Endothelial cell of hepatic sinusoid (primary cell): ENCODE results near the gene ANKRD13A.

Experiments
- in situ Hi-C: cut with HindIII; loops from 2 replicates; pipeline ENCODE4 v1.10.0; 2017; ENCODE audit warnings: low sequenced_read_pairs

The ANKRD13A gene

DNA sequence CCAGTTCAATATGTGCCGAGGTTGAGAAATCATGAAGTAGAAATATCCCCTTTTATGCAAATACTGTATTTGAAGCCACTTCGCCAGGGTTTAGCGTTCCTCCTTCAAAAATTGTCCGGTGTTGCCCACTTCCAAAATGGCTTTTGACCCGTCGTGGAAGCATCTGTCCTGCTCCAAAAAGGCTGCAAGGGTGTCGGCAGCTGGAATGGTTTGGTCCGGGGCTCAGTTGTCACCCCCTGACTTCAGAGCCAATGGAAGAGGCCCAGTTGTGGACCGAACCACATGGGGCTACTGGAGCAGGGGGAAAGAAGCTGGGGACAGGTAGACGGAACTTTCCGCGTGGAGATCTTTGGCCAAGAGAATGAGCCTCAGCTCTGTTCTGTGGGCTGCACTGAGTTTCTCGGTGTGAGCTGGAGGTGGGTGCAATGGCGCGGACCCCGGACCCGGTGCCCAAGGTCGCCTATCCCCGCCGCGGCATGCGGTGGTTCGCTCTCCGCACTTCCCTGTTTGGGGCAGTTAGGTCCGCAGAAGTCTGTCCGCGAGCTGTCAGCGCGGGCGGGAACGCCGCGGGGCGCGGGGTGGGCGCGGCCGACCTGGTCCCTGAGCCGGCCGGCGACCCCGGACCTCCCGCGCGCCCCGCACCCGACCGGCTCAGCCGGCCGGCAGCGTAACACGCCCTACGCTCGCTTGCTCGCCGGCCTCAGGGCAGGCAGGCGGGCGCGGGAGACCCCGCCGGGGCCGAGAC is at the start of gene ANKRD13A:
Gene ANKRD13A (plus strand): TSS at position 527 of the 745 bp plus-strand sequence. CDS start 259 bp downstream, outside the sequence.
- in situ Hi-C loops = loop anchor here (5.0 kb wide), 1 partner anchor 37 kb away; no protein-coding TSS in a partner anchor

DNA sequence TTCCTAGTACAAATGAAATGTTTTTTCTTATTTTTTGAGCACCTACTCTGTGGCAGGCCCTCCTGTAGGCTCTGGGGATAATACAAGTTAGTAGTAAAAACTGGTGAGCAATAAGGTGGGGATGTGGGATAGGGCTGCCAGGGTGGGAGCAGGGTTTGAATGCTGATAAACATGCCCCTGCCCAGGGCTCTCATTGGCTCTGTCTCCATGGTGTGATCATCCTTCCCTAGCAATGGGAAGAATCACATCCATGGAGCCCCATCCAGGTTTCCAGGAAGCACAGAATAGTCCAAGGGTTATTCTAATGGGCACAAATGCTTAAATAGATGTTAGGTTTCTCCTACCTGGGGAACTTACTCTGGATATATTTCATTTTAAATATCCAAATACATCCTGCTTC is 48.6 kb upstream of the ANKRD13A start:
- in situ Hi-C loops = no loop called here

DNA sequence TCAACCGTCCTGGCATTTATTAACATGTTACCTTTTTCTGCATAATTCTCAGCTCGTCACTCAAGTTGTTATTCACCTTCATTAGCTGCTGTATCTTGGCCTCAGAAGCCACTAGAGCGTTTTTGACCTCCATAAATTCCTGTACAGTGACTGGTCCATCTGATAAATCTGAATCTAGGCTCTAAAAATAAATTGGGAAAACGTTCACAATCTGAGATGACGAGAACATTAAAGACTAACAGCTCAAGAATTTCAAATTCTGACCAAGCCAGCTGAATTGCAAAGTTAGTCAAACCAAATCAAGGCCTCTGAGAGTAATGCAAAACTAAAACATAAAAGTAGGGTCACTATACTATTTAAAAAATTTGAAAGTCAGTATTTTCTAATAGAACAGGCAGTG is 48.1 kb upstream of the ANKRD13A start:
- in situ Hi-C loops = no loop called here

DNA sequence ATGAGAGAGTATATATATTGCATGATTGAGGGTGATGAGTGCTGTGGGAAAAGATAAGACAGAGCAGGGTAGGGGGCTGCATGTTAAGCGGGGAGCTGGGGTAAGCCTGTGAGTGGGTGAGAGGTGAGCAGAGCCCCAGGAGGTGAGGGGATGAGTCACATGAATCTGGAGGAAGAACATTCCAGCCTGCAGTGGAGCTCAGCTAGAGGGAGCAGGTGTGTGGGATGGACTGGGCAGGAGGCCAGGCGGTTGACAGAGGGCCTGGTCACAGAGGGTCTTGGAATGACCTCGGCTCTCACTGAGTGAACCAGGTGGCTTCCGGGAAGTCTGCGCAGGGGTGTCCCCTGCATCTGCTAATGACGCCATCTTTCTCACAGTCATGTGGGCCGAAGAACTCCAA is 47.5 kb upstream of the ANKRD13A start:
- in situ Hi-C loops = no loop called here

DNA sequence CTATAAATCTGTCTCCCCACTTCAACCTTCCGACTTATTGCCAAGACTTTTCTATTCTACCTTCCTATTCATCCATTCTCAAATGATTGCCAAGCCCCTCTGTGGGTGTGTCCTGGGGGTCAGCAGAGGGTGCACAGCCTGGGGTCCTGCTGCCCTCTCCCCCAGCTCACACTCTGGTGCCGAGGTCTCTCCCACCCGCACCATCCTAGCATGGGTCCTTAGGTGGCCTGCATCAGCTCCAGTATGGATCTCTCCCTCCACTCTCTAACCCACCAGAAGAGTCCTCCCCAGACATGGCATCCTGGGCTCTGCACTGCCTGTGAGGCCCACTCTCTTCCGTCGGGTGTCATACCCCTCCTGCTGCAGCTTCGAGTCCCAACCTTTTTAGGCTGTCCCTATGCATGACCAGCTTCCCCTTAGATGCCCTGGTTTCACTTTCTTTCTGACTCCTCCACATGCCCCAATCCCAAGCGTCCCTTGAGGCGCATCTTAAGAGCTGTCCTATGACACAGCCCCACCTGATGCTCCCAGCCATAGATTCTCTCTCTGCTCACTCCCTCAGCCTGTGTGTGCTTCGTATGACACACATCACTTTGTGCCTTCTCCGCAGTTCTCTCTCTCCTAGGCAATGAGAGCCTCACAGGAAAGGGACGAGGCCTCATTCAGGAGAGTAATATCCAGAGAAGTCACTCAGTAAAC is 46.9 kb upstream of the ANKRD13A start:
- in situ Hi-C loops = no loop called here

DNA sequence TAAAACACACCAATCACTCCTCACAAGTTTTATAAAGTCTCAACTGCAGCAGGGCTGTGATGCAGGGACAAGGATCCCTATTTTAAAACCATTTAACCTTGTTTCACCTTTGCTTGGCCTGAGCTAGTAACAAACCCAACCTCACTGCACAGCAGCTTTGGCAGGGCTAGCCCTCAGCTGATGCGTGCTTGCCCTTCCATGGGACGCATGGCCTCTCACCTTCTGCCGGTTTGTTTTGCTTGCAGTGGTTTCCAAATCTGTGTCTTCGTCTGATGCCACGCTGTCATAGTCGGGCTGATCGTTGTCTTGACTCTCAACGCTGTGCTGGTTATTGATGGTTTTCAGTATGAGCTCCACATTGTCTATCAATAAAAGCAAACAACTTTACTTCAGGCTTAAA is 46.4 kb upstream of the ANKRD13A start:
- in situ Hi-C loops = no loop called here

DNA sequence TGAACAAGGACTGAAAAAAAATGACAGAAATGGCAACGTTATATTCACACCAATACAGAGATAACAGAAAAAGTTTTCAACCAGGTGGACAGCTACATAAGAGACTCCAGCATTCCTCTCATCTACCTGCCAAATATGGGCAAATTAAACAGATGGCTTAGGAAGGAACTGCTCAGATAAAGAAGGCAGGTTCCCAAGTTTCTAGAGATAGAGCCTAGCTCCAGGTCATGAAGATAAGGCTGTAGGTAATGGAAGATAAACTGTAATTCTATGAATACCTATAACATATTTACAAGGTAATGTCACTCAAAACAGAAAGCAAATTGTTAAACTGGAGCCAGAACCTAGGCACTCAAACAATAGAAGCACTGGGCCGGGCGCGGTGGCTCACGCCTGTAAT is 45.6 kb upstream of the ANKRD13A start:
- in situ Hi-C loops = no loop called here

DNA sequence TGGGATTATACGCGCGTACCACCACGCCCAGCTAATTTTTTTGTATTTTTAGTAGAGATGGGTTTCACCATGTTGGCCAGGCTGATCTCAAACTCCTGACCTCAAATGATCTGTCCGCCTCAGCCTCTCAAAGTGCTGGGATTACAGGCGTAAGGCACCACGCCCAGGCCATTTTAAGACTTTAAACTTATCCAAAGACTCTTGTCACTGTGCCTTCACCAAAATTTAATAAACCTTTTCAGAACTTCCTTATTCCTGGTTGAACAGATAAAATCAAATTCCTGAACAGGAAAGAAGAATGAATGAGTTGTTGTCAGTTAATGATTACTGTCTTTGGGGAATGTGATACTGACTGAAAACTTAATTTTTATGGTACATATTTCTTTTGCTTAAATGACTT is 40.9 kb upstream of the ANKRD13A start:
- in situ Hi-C loops = no loop called here

DNA sequence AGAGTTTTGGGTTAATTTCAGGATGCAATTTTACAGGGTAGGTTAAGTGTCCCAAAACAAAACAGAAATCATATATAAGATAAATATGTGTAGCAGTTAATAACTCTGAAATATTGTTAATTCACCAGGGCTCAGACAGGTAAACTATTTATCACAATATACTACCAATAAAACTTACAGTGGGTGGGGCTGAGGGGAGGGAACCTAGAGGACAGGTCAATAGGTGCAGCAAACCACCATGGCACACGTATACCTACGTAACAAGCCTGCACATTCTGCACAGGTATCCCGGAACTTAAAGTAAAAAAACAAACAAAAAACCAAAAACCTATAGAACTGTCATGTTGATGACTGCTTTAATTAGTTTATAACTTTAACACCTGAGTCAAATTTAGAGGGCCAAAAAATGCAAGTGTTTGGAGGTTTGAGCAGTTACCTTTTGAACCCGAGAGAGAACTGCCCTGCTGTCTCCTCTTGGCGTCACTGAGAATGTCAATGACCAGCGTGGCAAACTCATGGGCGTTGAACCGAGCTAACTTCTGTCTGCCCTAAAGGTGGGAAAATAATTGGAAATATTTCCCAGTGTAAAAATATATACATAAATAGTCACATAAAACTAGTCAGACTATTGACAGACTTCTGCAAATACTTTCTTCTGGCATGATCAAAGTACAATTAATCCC is 39.7 kb upstream of the ANKRD13A start:
- in situ Hi-C loops = loop anchor here (5.0 to 10.0 kb wide), 5 partner anchors 38 to 425 kb away; partner anchors contain the start of genes ANKRD13A and GIT2

DNA sequence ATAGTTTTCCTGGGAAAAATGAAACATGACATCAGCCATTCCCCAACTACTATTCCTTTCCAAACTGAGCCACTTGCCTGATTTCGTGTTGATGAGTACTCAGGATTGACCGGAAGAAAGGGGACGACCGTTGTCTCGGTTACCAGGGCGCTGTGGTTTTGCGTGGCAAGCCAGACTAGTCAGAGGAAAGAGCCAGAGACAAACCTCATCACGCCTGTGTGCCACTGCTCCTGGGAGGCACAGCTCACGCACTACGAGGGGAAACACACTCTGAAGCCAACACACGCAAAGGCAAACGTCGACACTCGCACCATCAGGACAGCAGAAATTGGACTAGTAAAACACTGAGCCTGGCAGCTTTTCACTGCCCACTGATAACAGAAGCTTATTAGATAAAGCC is 38.0 kb upstream of the ANKRD13A start:
- in situ Hi-C loops = loop anchor here (5.0 to 10.0 kb wide), 5 partner anchors 36 to 424 kb away; partner anchors contain the start of genes ANKRD13A and GIT2

DNA sequence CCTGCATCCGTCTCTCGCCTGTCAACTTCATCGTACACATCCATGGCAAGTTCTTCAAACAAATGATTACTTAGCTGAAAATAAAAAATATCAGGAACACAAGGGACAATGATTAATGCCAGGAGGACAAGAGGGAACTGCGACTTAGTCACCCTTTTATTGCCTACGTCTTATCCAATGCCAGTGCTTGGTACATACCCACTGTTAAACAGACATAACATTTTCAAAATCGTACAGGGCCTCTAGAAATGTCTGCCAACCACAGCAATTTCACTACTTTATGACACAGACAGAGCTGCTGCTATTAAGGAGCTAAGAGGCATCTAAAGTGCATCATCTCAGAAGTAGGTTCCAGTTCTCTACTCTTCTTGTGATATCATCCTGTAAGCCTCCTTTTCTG is 37.6 kb upstream of the ANKRD13A start:
- in situ Hi-C loops = loop anchor here (5.0 to 10.0 kb wide), 5 partner anchors 36 to 423 kb away; partner anchors contain the start of genes ANKRD13A and GIT2

DNA sequence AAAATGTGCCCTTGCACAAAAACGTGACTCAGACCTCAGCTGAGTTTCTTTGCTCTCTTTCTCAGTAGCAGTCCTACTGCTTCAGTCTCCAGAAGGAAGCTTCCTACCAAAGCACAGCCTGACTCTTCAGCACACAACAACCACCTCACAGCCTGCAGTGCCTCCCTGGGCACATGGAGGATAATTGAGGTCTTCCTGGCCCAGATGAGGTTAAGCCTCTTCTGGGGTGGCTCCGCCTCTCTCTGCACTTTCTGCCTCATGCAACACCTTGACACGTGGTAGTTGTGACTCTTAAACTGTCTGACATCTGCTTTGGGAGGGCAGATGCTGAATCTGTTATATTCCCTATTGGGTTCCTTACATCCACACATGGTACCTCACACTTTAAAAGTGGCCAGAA is 36.8 kb upstream of the ANKRD13A start:
- in situ Hi-C loops = loop anchor here (5.0 to 10.0 kb wide), 5 partner anchors 35 to 422 kb away; partner anchors contain the start of genes ANKRD13A and GIT2

DNA sequence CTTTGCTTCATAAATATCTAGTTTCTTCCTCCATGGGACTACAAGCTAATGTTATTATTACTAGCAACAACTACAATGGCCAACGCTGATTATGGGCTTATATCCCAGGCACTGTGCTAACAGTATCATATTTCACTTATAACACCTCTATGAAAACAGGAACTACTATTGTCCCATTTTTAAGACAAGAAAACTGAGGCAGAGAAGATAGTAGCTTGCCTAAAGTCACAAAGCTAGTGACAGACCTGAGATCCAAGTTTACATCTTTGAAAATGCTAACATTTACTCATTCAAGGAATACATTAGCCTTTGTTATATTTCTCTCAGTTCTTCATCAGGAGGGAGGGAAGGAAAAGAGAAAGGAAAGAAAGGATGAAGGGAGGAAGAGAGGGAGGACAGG is 35.9 kb upstream of the ANKRD13A start:
- in situ Hi-C loops = loop anchor here (5.0 to 10.0 kb wide), 5 partner anchors 34 to 421 kb away; partner anchors contain the start of genes ANKRD13A and GIT2

DNA sequence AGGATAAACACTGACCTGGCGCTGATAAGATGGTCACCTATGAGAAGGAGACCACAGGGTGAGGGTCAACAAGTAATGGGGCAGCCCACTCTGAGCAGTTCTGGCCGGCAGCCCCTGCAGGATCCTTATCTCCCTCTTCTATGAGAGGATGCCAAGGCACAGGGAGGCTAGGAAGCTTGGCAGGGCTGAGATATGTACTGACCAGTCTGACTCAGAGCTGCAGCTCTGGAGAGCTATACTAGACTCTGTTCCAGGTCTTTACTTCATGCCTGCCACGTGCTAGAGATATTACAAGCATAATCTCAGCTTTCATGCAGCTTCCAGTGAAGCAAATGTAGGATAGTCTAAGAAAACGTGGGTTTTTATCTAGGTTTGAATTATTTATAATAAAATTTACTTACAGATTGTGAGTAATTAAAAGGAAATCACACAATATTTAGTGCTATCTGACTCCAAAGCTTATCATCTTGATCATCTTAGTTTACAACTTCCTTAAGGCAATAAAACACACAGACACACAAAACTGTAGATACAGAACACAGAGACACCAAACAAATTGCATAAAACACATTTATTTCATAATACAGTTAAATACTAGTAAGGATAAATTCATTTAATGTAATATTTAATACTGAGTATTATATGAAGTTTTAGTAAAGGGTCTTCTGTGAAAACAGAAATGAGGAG is 35.3 kb upstream of the ANKRD13A start:
- in situ Hi-C loops = loop anchor here (5.0 to 10.0 kb wide), 5 partner anchors 33 to 421 kb away; partner anchors contain the start of genes ANKRD13A and GIT2

DNA sequence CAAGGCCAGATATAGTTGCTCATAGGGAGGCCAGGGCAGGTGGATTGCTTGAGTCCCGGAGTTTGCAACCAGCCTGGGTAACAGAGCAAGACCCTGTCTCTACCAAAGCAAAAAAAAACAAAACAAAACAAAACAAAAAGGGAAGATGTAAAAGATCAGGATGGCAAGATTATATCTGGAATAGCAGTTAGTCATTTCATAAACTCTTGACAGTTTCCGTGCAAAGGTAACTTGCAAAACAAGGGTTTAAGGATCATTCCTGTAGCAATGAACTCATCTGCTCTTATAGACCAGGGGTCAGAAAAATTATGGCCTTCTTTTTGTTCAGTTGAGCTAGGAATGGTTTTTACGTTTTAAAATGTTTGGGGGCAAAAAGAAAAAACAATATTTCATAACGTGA is 32.7 kb upstream of the ANKRD13A start:
- in situ Hi-C loops = loop anchor here (10.0 kb wide), 2 partner anchors 92 to 418 kb away; no protein-coding TSS in a partner anchor

DNA sequence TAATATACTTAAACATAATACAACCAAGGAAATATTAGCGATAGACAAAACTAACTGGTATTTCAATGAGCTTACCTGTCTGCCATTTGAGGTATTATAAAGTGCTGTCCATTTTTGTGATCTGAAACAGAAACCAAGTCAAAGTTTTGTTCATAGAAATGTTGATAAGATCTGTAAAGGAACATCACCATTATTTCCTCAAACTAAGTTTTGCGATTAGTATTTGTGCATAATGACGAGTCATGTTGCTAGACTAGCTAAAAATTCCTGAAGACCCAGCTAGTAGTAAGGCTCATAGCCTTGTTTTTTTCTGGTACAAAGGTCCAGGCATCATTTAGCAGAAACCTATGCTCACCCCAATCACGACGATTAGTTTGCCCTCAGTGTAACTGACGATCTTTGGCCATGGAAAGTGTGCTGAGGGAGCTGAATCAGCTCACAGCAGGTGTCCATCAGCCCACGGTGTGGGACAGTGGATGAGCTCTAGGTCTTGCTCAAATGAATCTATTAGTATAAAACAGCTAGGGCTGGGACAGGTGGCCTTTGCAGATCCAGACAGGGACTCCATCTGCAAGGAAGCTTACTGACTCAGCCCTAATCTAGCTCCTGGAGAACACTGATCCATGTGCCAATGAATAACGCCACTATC is 31.7 kb upstream of the ANKRD13A start:
- in situ Hi-C loops = loop anchor here (10.0 kb wide), 2 partner anchors 93 to 417 kb away; no protein-coding TSS in a partner anchor

DNA sequence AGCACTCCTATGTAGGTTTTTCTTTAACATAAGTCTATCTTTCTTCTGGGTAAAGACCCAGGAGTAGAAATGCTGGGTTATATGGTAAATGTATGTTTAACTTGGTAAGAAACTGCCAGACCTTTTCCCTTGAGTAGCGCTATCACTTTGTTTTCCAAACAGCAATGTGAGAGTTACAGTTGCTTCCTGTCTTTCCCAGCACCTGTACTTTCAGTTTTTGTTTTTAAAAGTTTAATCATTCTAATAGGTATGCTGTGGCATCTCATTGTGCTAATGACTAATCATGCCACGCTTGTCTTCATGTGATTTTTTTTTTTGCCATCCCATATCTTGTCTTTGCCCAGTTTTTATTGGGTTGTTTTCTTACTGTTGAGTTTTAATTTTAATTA is 31.2 kb upstream of the ANKRD13A start:
- in situ Hi-C loops = loop anchor here (10.0 kb wide), 2 partner anchors 93 to 417 kb away; no protein-coding TSS in a partner anchor

DNA sequence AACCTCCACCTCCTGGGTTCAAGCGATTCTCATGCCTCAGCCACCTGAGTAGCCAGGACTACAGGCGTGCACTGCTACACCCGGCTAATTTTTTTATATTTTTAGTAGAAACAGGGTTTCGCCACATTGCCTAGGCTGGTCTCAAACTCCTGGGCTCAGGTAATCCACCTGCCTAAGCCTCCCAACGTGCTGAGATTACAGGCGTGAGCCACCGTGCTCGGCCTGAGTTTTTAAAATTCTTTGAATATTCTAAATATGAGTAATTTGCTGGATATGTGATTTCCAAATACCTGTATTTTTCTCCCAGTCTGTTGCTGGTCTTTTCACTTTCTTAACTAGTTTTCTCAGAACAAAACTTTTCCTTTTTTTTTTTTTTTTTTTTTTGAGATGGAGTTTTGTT is 30.4 kb upstream of the ANKRD13A start:
- in situ Hi-C loops = loop anchor here (10.0 kb wide), 2 partner anchors 94 to 416 kb away; no protein-coding TSS in a partner anchor

DNA sequence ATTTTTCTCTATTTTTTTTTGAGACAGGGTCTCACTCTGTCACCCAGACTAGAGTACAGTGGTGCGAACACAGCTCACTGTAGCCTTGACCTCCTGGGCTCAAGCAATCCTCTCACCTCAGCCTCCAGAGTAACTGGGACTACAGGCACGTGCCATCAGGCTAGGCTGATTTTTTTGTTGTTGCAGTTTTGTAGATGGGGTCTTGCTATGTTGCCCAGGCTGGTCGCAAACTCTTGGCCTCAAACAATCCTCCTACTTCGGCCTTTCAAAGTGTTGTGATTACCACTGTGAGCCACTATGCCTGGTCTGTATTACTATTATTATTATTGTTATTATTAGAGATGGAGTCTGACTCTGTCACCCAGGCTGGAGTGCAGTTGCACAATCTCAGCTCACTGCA is 26.4 kb upstream of the ANKRD13A start:
- in situ Hi-C loops = no loop called here

DNA sequence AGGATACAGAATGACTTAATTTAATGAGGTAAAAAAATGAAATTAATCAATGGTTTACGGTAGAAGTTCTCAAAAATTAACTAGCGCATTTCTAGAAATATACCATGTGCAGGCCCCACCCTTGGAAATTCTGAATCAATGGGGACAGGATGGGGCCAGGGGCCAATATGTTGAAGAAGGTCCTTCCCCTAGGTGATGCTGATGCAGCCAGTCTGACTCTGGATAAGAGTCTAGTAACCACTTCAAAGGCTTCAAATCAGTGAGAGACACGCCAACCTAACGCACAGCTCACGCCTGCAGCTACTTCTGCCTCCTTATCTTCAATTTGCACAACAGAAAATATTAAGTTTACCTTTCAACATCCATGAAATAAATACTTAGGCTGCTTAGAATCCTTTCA is 17.9 kb upstream of the ANKRD13A start:
- in situ Hi-C loops = no loop called here
